ENCODE results near the gene MSN.
A peak's percentile ranks its signal among the peaks of the same experiment; 100 is the strongest.

- TF ChIP-seq CTCF (IDR thresholded peaks at IDR 0.05) = peak in 2 of 6 experiments; percentile 10 to 25
- no peak for TF ChIP-seq POLR2A (IDR thresholded peaks at IDR 0.05)
- peak in 1 of 4 donors; percentile 5 for TF ChIP-seq EP300 (IDR thresholded peaks at IDR 0.05)
Measured at GRCh38 chrX:65674204-65674893, 6.9 kb downstream of the MSN start.
